Erythroblast (primary cell): ENCODE data around the gene CALHM5.
A peak's percentile ranks its signal among the peaks of the same experiment; 100 is the strongest.

Source experiments
- DNase-seq, 2 experiments: peaks; one replicate each; lab custom pipeline; 2025; lab: John Stamatoyannopoulos, UW
- GATA1 ChIP-seq: IDR thresholded peaks from 2 replicates; pipeline ENCODE4 v1.6.1; 2011; ENCODE audit warnings: low read depth, mild to moderate bottlenecking, control low read depth, low read length, moderate library complexity
- POLR2A ChIP-seq: IDR thresholded peaks from 2 replicates; pipeline ENCODE4 v1.6.1; 2011; ENCODE audit warnings: mild to moderate bottlenecking, low read length

CALHM5 gene, protein sequence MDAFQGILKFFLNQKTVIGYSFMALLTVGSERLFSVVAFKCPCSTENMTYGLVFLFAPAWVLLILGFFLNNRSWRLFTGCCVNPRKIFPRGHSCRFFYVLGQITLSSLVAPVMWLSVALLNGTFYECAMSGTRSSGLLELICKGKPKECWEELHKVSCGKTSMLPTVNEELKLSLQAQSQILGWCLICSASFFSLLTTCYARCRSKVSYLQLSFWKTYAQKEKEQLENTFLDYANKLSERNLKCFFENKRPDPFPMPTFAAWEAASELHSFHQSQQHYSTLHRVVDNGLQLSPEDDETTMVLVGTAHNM

DNA sequence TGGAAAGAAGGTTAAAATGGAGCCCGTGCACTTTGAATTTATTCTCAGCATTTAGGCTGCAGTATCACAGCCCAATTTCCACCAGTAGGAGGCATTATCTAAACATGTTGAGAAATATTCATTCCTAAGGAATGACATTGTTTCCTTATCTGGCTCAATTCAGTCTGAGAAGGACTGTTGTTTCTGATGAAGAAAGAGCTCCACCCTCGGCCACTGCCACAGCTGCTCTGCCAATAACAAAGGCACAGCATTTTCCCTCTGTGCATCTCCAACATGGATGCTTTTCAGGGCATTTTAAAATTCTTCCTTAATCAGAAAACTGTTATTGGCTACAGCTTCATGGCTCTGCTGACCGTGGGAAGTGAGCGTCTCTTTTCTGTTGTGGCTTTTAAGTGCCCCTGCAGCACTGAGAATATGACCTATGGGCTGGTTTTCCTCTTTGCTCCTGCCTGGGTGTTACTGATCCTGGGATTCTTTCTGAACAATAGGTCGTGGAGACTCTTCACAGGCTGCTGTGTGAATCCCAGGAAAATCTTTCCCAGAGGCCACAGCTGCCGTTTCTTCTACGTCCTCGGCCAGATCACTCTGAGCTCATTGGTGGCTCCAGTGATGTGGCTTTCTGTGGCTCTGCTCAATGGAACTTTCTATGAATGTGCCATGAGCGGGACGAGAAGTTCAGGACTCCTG lies at the start of gene CALHM5:
Gene CALHM5, plus strand, starts transcription at position 216 of the 687 bp plus-strand sequence. Its CDS starts 58 bp downstream, at position 274.
- TF ChIP-seq GATA1 (no peak), POLR2A (no peak)
- peak; percentile 22 to 32 for DNase-seq

DNA sequence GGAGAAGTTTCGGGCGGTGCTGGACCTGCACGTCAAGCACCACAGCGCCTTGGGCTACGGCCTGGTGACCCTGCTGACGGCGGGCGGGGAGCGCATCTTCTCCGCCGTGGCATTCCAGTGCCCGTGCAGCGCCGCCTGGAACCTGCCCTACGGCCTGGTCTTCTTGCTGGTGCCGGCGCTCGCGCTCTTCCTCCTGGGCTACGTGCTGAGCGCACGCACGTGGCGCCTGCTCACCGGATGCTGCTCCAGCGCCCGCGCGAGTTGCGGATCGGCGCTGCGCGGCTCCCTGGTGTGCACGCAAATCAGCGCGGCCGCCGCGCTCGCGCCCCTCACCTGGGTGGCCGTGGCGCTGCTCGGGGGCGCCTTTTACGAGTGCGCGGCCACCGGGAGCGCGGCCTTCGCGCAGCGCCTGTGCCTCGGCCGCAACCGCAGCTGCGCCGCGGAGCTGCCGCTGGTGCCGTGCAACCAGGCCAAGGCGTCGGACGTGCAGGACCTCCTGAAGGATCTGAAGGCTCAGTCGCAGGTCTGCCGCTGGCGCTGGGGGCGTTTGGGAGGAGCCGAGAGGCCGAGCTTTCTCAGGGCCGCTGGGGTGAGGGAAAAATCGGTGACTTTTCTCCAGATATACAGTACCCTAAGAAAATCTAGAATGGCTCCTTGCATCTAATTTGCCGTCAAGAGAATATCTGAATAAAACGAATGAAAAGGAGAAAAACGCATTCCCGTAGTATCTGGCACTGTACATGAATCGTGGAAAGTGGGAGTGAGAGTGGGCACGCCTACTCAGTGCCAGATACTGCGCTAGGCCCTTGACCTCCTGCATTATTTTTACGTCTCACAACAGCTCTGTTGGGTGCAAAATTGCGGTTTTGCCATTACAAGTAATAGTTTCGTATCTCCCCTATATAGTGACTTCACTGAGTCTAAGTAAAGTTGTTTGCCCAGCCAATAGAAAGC lies 49.2 kb upstream of the CALHM5 start:
- DNase-seq: peak; percentile 58 to 70

DNA sequence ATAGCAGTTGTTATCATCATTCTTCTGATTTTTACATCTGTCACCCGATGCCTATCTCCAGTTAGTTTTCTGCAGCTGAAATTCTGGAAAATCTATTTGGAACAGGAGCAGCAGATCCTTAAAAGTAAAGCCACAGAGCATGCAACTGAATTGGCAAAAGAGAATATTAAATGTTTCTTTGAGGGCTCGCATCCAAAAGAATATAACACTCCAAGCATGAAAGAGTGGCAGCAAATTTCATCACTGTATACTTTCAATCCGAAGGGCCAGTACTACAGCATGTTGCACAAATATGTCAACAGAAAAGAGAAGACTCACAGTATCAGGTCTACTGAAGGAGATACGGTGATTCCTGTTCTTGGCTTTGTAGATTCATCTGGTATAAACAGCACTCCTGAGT lies 48.1 kb upstream of the CALHM5 start:
- no peak for DNase-seq

More for the DNA sequence above, 49.2 kb upstream of the CALHM5 start:
- TF ChIP-seq GATA1 (no peak), POLR2A (no peak)

DNA sequence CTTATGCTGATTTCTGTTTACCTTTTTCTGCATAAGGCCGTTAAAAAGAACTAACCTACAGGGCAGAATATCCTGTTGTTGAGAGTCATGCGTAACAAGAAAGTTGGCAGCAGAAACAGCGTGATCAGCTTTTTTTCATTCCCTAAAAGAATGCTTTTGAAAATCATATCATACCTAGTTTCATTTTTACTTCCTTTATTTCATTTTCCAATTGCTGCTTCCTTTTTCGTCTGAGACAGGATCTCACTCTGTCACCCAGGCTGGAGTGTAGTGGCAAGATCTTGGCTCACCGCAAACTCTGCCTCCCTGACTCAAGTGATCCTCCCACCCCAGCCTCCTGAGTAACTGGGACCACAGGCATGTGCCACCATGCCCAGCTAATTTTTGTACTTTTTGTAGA lies 46.2 kb upstream of the CALHM5 start:
- TF ChIP-seq GATA1: no peak
- no peak for TF ChIP-seq POLR2A
- no peak for DNase-seq

More for the DNA sequence above, 48.1 kb upstream of the CALHM5 start:
- TF ChIP-seq POLR2A (no peak), GATA1 (no peak)

DNA sequence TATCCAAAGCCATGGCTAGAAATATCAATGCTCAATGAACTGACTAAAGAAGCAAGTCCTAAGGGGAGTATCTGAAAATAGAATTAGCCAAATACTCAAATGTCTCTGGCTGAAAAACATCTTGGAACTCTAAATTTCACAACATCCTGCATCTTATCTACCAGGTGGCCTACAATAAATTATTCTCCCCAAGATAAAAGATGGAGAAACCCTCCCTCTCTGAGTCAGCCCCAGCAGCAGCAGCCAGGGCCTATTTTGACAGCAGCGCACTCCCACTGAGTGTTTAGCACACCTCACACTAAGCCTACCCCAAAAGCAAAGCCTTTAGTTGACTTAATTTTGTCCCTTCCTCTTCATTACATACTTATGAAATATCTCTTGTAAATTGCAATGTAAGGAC lies 44.3 kb upstream of the CALHM5 start:
- TF ChIP-seq GATA1: no peak
- no peak for TF ChIP-seq POLR2A
- DNase-seq: no peak

DNA sequence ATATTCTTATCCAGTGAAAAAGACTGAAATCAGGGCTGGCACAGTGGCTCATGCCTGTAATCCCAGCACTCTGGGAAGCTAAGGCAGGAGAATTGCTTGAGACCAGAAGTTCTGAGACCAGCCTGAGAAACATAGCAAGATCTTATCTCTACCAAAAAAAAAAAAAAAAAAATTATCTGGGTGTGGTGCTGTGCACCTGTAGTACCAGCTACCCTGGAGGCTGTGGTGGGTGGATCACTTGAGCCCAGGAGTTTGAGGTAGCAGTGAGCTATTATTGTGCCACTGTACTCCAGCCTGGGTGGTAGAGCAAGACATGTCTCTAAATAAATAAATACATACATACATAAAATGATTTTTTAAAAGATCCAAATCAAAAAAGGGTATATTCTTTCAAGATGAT lies 43.9 kb upstream of the CALHM5 start:
- TF ChIP-seq POLR2A (no peak), GATA1 (no peak)
- peak; percentile 19 to 39 for DNase-seq

DNA sequence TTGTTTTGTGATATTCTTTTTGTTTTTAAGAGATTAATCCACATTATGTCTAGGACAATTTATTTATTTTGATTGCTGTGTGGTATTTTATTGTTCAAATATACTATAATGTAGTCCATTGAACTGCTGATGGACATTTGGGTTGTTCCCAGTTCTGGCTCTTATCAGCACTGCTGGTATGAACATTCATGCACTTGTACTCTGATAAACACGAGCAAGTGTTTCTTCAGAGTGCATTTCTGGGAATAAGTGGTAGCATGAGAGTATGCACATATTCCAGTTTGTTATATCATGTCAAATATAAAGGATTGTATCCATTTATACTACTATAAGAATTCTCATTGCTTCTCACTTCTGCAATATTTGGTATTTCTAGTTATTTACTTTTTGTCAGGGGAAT lies 43.1 kb upstream of the CALHM5 start:
- TF ChIP-seq POLR2A (no peak), GATA1 (no peak)
- DNase-seq: peak; percentile 60 to 80

DNA sequence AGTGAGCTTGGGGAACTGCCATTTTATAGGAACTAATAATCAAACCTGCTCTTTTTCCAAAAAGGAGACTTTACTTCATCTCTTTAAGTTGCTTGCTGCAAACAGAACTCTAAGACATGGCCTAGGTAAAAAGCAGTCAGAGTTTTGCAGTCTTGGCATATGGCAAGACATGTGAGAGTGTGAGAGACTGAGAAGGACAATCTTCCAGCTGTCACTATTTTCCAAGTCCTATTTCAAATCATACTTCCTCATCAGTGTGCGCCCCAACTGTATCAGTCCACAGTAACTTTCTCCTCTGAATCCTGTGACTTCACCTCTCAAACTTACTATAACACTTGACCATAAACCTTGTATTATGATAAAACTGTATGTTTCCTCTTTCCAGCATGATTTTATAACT lies 39.9 kb upstream of the CALHM5 start:
- DNase-seq: no peak

DNA sequence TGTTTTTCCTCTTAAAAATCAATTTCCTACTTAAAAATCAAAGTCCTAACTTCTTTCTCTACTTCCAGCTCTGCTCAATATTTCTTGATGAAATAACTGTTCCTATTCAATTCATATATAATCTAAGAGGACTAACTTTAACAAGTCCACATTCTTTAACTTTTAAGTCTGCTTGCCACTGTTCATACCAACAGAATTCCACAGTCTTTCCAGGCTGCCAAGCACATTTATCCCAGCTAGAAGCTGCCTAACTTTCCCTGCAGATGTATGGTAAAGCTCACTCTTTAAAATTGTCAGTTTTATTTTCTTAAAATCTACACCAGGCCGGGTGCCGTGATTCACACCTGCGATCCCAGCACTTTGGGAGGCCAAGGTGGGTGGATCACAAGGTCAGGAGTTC lies 38.7 kb upstream of the CALHM5 start:
- TF ChIP-seq POLR2A (no peak), GATA1 (no peak)
- DNase-seq: no peak

More for the DNA sequence above, 39.9 kb upstream of the CALHM5 start:
- TF ChIP-seq GATA1: no peak
- TF ChIP-seq POLR2A: no peak

DNA sequence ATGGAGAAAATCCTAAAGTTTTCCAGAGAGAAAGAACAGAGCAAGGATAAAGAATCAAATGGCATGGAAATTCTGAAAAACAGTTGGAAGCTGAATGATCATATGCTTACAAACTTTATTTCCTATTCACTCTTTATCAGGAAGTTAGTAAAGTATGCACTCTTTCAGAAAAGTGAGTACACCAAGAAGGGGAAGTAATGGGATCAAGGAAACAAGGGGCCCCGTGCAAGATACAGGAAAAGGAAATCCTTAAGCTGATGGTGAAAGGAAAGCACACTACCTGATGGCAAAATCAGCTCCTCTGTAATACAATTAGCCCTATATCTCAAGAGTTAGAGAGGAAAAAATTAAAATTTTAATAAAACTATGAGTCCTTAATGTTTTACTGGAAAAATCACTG lies 36.3 kb upstream of the CALHM5 start:
- no peak for DNase-seq
- TF ChIP-seq POLR2A (no peak), GATA1 (no peak)

DNA sequence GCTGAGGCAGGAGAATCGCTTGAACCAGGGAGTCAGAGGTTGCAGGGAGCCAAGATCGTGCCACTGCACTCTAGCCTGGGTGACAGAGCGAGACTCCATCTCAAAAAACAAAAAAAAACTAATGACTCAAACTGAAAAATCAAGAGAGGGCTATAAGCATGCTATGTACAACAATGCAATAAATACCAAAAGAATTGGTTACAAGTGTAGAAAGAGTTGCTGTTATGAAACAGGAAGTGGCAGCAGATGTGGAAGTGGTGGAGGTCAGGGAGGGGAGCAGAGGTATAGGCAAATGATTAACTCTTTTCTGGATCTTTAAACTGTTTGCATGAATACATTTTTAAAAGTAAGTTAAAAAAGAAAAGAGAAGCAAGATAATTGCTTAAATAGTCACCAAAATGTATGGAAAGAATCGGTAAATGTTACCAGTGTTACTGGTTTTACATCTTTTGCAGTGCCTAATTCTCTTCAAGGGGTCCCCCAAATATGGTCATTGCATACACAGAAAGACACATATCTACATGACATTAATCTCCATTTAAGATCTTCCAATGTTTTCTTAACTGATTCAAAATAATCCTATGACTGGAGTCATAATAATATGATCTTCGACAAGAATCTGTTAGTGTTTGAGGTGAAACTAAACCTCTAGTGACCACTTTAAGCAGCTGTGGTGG lies 35.3 kb upstream of the CALHM5 start:
- DNase-seq: no peak

DNA sequence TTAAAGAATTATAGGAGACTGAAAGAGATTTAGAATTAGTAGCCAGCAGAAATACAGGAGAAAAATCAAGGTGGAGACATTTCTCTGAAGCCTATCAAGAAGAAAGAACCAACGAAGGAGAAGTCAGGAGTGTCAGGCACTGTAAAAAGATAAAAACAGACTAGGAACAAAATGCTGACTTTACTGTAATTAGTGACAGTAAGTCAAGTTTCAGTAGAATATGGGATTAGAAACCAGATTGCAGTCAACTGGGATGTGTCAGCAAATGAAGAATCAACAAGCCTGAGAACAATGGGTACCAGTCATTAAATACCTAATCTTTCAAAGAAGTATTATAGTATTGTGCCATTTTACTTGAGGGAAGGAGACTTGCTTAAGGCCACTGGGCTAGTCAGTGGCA lies 28.7 kb upstream of the CALHM5 start:
- DNase-seq: no peak
- TF ChIP-seq POLR2A: no peak
- no peak for TF ChIP-seq GATA1

More for the DNA sequence above, 35.3 kb upstream of the CALHM5 start:
- TF ChIP-seq GATA1: no peak
- TF ChIP-seq POLR2A: no peak

DNA sequence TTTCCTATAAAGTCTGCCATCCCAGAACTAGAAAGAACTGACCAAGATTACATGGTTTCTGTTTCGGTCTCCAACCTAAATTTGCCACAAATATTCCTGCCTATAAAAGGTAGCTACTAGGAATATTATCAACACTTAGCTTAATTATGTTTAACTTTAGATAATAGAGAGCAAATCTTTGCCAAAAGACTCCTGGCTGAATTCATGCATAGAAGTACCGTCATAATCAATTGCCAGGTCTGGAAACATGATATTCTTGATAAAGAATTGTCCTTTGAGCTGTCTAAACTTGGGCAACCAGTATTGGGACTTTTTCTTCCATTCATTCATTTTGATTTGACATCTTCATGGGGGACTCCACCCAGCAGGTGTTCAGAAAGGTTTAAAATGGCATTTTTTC lies 27.8 kb upstream of the CALHM5 start:
- no peak for DNase-seq
- TF ChIP-seq GATA1 (no peak), POLR2A (no peak)
